Stomach (tissue), 9 donors: ENCODE results near the gene GUCY2C. TPM values are rescaled to one million over a fixed set of nuclear protein-coding genes. Genes with fewer than 3 reads are reported as not detected.

Experiments
- DNase-seq, 2 donors: peaks; one replicate each; pipeline versions ENCODE4 v3.0.0 to v3.0.0-alpha.2; 2013 to 2019
- H3K27ac ChIP-seq, 5 donors: fragments of 200-600 bp in 4 of 5; sonication (generic) in 4 of 5; one replicate each; pipeline ENCODE4 v1.5.1; 2013 to 2019; ENCODE audit warnings: mild to moderate bottlenecking in 1 of 5, moderate library complexity in 1 of 5
- H3K27me3 ChIP-seq, 3 donors: fragments of 200-600 bp; sonication (generic); one replicate each; pipeline ENCODE4 v1.5.1; 2017 to 2019; ENCODE audit warnings: mixed run types in 1 of 3
- H3K36me3 ChIP-seq, 4 donors: fragments of 200-600 bp; sonication (generic); 1 replicate in 3 of 4; 2 replicates in 1 of 4; pipeline ENCODE4 v1.5.1; 2016 to 2019
- H3K4me1 ChIP-seq, 4 donors: fragments of 200-600 bp; sonication (generic); one replicate each; pipeline ENCODE4 v1.5.1; 2016 to 2019
- H3K4me3 ChIP-seq, 4 donors: fragments of 200-600 bp; sonication (generic) in 3 of 4; one replicate each; pipeline ENCODE4 v1.5.1; 2016 to 2019; ENCODE audit warnings: mild to moderate bottlenecking in 1 of 4
- H3K9me3 ChIP-seq, 4 donors: fragments of 200-600 bp; sonication (generic); one replicate each; pipeline ENCODE4 v1.5.1; 2016 to 2019
- EP300 ChIP-seq: sonication (generic); formaldehyde crosslinking; IDR thresholded peaks from one replicate; pipeline ENCODE4 v1.6.1; 2017; ENCODE audit warnings: antibody characterized with exemption
- POLR2A ChIP-seq, 4 donors: fragments of 450-650 bp; IDR thresholded peaks; one replicate each; pipeline ENCODE4 v1.6.1; 2016; ENCODE audit warnings: antibody characterized with exemption in 4 of 4, control low read depth in 2 of 4, mild to moderate bottlenecking in 1 of 4, moderate library complexity in 1 of 4
- POLR2AphosphoS5 ChIP-seq, 3 donors: sonication (generic); formaldehyde crosslinking; IDR thresholded peaks; one replicate each; pipeline ENCODE4 v1.6.1; 2016; ENCODE audit warnings: antibody characterized with exemption in 3 of 3
- WGBS, 5 donors: extraction: QIAGEN DNeasy Blood & Tissue Kit in 3 of 5; methylation state at CpG; one replicate each; pipeline versions ENCODE4 v1.1.5 to v1.1.7; 2013 to 2018; 5-methylcytosine and 5-hydroxymethylcytosine counted together
- intact Hi-C: fragments of 100-400 bp; cut with DNase I; formaldehyde crosslinking; loops from one replicate; pipeline ENCODE4 v1.15.1; 2023; ENCODE audit warnings: low total_unique reads
- polyA plus RNA-seq, 3 donors: library from polyadenylated mRNA; stranded (reverse); fragments of 200-250 nt; gene quantifications; one replicate each; pipeline ENCODE4 v1.2.3, GENCODE V29; 2013
- total RNA-seq, 5 donors: library from RNA; depleted of rRNA; stranded (reverse); fragments of >200 nt; gene quantifications; one replicate each; pipeline versions ENCODE4 v1.1.0 to v1.2.3, GENCODE V29; 2014 to 2016
- TF ChIP-seq, protein P1 (sequence below), 7 experiments: fragments of 450-650 bp in 4 of 7; fragments of 200-600 bp in 3 of 7; sonication (generic) in 3 of 7; IDR thresholded peaks; one replicate each; pipeline ENCODE4 v1.5.1; 2016 to 2019; ENCODE audit warnings: antibody characterized with exemption in 7 of 7, control low read depth in 2 of 7, mild to moderate bottlenecking in 1 of 7
- donor health status: healthy with polysubstance abuse.
- donor health status: Bipolar disorder and iron deficiency.
- donor health status: healthy.

Gene GUCY2C
- total and polyA plus RNA-seq, 8 donors, result 0.05 to 31.0 (median 1.4) TPM; not detected in 4

DNA sequence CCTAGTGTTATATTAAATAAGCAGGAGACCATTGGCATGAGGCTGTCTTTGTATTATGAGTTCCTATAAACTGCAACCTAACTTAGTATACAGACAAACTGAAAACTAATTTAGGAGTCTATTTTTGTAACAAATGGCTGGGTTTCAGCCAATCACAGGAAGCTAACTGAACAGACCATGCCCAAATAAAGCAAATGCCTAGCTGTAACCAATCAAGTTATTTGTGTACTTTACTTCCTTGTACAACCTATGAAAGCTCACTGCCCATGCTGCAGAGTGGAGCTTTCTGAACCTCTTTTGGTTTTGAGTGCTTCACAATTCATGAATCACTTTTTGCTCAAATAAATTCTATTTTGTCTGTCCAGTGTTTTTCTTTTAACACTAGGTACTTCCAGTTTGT is 41.6 kb downstream of the GUCY2C start:
- no peaks in the 10 kb centered on the region for H3K9me3 ChIP-seq
- H3K27me3 ChIP-seq, result no peaks in the 10 kb centered on the region
- no peak for TF ChIP-seq POLR2A (IDR thresholded peaks at IDR 0.05)
- no peak for TF ChIP-seq POLR2AphosphoS5 (IDR thresholded peaks at IDR 0.05)
- no peak for TF ChIP-seq EP300
- TF ChIP-seq, protein P1, sequence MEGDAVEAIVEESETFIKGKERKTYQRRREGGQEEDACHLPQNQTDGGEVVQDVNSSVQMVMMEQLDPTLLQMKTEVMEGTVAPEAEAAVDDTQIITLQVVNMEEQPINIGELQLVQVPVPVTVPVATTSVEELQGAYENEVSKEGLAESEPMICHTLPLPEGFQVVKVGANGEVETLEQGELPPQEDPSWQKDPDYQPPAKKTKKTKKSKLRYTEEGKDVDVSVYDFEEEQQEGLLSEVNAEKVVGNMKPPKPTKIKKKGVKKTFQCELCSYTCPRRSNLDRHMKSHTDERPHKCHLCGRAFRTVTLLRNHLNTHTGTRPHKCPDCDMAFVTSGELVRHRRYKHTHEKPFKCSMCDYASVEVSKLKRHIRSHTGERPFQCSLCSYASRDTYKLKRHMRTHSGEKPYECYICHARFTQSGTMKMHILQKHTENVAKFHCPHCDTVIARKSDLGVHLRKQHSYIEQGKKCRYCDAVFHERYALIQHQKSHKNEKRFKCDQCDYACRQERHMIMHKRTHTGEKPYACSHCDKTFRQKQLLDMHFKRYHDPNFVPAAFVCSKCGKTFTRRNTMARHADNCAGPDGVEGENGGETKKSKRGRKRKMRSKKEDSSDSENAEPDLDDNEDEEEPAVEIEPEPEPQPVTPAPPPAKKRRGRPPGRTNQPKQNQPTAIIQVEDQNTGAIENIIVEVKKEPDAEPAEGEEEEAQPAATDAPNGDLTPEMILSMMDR (IDR thresholded peaks at IDR 0.05), result no peak
- H3K27ac ChIP-seq, result no peak overlapping the region
- no peaks in the 10 kb centered on the region for H3K36me3 ChIP-seq
- H3K4me1 ChIP-seq, result no peaks in the 10 kb centered on the region
- intact Hi-C loops, result no loop called here
- H3K4me3 ChIP-seq, result no peak overlapping the region
- no peak for DNase-seq

DNA sequence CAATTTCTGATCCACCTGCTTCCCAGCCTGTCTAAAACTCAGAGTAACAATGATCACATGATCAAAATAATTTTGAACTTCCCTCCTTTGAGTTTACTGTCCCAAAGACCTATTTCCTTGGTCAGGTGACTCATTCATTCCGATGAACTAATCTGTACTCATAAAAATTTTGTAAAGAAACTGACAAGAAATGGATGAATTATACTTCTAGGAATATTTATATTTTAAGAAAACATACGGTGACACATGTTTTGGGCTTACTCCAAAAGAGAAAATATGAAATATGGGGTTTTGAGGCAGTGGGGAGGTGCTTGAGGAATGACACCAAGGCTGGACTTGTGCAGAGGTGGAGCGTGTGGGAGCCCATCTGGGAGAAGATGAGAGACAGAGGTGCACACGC is 42.0 kb downstream of the GUCY2C start:
- no peaks in the 10 kb centered on the region for H3K36me3 ChIP-seq
- no peaks in the 10 kb centered on the region for H3K4me1 ChIP-seq
- intact Hi-C loops, result no loop called here
- no peaks in the 10 kb centered on the region for H3K27me3 ChIP-seq
- H3K27ac ChIP-seq, result no peak overlapping the region
- no peaks in the 10 kb centered on the region for H3K9me3 ChIP-seq
- TF ChIP-seq POLR2AphosphoS5 (IDR thresholded peaks at IDR 0.05) (no peak), POLR2A (IDR thresholded peaks at IDR 0.05) (no peak), EP300 (no peak)
- TF ChIP-seq, protein P1 (IDR thresholded peaks at IDR 0.05), result no peak
- DNase-seq, result no peak
- WGBS, 5 donors, result 79 to 95% (median 89%) methylated on average over 4 of the region's 4 CpGs
- H3K4me3 ChIP-seq, result no peak overlapping the region

- Histone ChIP-seq H3K36me3 (no peaks in the 10 kb centered on the region), H3K9me3 (no peaks in the 10 kb centered on the region), H3K4me1 (no peaks in the 10 kb centered on the region), H3K27ac (no peak overlapping the region), H3K4me3 (no peak overlapping the region), H3K27me3 (no peaks in the 10 kb centered on the region)
- DNase-seq, result no peak
- intact Hi-C loops, result no loop called here
- TF ChIP-seq EP300, result no peak
- TF ChIP-seq, protein P1 (IDR thresholded peaks at IDR 0.05), result no peak
- TF ChIP-seq POLR2A (IDR thresholded peaks at IDR 0.05), result no peak
- TF ChIP-seq POLR2AphosphoS5 (IDR thresholded peaks at IDR 0.05), result no peak
- WGBS, 5 donors, result 80 to 98% (median 90%) methylated on average over 2 of the region's 2 CpGs
Measured at GRCh38 chr12:14652483-14652882, 43.9 kb downstream of the GUCY2C start.

- WGBS, 5 donors, result 76 to 79% (median 77%) methylated on average over 4 of the region's 4 CpGs
- H3K27me3 ChIP-seq, result no peaks in the 10 kb centered on the region
- no peak overlapping the region for H3K27ac ChIP-seq
- H3K4me1 ChIP-seq, result no peaks in the 10 kb centered on the region
- intact Hi-C loops, result no loop called here
- DNase-seq, result no peak
- no peak overlapping the region for H3K4me3 ChIP-seq
- H3K36me3 ChIP-seq, result no peaks in the 10 kb centered on the region
- H3K9me3 ChIP-seq, result no peaks in the 10 kb centered on the region
- TF ChIP-seq POLR2AphosphoS5 (IDR thresholded peaks at IDR 0.05) (no peak), POLR2A (IDR thresholded peaks at IDR 0.05) (no peak), EP300 (no peak)
- TF ChIP-seq, protein P1 (IDR thresholded peaks at IDR 0.05), result no peak
Measured at GRCh38 chr12:14651371-14651770, 45.0 kb downstream of the GUCY2C start.
